Limb (tissue), 2 donors: Measurements from ENCODE around the gene AHI1.
A peak's percentile ranks its signal among the peaks of the same experiment; 100 is the strongest.

Experiments used
- DNase-seq, 2 donors: peaks; one replicate each; pipeline ENCODE4 v3.0.0-alpha.2; 2016; ENCODE audit errors: extremely low spot score in 2 of 2

The AHI1 gene

DNA sequence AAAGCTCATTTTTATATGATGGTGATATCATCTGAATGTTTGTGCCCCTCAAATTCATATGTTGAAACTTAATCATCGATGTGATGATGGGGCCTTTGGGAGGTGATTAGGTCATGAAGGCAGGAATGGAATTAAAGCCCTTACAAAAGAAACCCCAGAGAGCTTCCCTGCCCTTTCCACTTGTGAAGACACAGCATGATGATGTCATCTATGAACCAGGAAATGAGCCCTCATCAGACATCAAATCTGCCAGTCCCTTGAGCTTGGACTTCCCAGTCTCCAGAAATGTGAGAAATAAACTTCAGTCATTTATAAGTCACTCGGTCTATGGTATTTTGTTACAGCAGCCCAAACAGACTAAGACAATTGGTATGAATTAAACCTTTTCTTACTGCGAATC, 163.4 kb downstream of the AHI1 start:
- no peak for DNase-seq

GRCh38 chr6:135331002-135331401, 166.5 kb downstream of the AHI1 start:
- DNase-seq: no peak

DNA sequence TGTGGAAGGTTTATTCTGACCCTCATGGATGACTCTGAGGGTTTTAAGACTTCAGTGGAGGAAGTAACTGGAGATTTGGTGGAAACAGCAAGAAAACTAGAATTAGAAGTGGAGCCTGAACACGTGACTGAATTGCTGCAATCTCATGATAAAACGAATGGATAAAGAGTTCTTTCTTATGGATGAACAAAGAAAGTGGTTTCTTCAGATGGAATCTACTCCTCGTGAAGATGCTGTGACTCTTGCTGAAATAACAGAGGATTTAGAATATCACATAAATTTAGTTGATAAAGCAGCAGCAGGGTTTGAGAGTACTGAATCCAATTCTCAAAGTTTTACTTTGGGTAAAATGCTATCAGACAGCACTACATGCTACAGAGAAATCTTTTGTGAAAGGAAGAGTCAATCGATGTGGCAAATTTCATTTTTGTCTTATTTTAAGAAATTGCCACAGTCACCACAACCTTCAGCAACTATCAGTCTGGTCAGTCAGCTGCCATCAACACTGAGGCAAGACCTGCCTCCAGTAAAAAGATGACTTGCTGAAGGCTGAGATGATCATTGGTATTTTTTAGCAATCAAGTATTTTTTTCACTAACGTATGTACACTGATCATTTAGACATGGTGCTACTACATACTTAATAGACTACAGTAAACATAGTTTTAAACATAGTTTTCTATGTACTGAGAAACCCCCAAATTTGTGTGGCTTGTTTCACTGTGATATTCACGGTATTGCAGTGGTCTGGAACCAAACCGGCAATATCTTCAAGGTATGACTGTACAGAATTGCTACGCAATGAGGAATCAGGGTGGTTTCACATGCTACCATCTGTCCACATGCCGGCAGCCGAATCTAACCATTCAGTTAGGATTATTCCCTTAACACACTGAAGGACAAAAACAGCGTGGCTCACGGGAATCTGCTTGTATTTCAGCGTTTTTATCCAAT, 167.4 kb downstream of the AHI1 start:
- no peak for DNase-seq

DNA sequence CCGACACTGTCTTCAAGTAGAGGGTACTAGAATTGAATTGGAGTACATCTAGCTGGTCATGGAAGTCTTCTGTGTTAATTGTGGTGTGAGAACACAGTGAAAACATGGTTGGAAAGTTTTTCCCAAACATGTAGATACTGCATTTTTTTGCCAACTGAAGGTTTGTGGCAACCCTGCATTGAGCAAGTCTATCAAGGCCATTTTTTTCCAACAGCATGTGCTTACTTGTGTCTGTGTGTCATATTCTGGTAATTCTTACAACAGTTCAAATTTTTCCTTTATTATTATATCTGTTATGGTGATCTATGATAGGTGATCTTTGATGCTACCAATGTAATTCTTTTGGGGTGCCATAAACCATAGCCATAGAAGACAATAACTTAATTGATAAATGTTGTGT, 169.4 kb downstream of the AHI1 start:
- DNase-seq: no peak

- no peak for DNase-seq
Measured at GRCh38 chr6:135325624-135326424, 171.7 kb downstream of the AHI1 start.

DNA sequence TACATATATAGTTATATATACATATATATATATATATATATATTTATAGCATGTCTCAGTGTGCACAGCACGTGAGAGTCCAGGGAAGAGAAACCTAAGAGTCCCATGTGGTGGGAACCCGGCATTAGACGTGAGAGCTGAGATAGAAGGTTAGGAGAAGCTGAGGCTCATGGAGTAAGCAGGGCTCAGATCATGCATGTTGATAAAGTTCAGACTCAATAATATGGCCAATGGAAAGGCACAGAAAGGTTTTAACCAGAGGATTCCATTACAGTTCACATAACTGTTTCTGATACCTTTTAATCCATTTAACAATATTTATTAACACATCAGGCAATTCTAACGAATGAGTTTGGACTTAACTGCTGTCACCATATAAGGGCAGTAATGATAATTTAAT, 173.0 kb downstream of the AHI1 start:
- DNase-seq: no peak

DNA sequence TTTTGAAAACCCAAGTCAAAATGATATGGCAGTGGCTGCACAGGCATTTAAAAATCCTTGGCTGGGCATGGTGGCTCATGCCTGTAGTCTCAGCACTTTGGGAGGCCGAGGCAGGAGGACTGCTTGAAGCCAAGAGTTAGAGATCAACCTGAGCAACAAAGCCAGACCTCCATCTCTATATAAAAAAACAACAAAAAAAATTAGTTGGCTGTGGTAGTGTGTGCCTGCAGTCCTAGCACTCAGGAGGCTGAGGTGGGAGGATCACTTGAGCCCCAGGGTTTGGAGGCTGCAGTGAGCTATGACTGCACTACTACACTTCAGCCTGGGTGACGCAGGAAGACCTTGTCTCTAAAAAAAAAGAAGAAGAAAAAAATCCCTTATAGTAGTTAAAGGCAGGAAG, 173.6 kb downstream of the AHI1 start:
- DNase-seq: no peak

DNA sequence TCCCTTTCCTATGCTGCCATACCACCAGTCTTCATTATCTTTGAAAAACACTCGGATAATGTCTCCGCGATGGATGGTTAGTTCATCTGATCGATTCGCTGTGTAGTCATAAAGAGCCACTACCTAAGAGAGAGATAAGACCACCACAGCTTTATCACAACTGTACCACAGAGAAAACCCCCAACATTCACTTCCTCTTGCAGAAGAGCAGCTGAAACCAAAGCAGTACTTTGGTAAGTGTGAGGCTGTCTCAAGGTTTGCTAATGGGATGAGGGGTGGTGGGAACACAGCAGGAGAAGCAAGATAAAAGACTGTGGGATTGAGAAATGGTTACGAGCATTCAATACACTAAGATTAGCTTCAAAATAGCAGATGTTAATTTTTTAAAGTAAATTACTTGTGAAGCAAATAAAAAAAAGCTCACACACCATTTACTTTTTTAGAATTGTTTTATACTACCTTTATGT, 174.3 kb downstream of the AHI1 start:
- no peak for DNase-seq

DNA sequence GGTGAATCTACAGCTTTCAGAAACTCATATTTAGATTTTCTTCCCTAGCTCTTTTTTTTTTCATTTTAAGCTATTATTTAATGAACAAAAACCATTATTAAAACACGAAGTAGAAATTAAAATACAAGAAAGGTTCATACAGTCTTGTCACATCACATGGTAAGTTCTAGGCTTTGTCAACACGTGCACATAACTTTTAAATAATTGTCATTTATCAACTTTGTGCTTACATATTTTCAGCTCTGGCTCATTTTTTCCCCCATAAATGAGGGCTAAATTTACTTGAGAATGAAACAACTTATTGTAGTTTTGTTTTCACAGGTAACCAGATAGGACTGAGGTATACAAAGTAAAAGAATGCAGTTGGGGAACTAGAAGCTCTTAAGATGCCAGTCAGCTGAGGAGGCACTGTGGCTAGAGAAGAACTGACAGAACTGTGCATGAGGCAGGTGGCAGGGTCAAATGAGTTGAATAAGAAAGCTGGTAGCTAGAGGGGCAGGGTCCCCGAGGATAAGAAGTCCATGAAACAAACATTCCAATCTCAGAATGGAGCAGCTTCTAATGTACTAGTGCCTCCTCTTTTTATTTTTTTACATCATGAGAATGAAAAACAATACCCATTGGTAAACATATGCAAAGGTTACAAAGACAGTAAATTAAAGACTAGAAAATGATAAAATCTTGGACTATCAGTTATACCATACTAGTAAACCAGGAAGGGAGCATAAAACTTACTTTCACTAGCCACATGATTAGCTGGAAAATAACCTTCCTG, 174.9 kb downstream of the AHI1 start:
- DNase-seq: no peak

- DNase-seq: no peak
Measured at GRCh38 chr6:135320721-135321621, 176.6 kb downstream of the AHI1 start.

- no peak for DNase-seq
Measured at GRCh38 chr6:135319819-135320218, 177.7 kb downstream of the AHI1 start.

- DNase-seq: no peak
Measured at GRCh38 chr6:135318738-135319469, 178.6 kb downstream of the AHI1 start.

GRCh38 chr6:135314543-135314942, 183.0 kb downstream of the AHI1 start:
- no peak for DNase-seq

DNA sequence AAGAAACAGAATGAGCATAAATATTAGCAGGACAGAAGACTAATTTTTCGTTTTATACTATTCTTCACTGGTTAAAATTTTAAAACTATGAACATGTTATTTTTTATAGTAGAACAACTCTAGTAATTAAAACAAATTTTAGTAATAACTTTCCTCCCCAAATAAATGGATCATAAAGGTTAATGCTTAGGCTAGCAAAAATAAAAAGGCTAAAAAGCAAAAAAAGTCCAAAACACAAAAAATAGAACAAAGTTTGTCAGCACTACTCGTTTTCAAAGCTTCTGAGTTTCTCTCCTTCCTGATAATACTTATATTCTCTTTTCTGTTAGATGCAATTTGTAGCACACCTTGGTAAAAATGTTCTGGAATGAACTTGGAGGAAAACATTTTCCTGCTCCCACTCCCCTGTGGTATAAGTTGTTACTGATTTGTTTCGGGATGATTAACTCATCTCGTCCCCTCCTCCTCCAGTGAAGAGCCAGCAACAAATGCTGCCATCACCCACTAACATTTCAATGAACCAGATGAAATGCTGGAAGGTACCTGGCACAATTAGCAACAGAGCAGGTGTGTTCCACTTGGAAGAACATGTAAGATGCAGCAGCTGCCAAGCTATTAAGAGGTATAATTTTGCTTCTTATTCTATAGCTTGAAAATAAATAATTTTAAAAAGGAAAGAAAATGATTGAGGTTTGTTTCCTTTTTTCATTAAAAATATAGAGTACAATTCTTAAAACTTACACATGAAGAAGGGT, 185.9 kb downstream of the AHI1 start:
- no peak for DNase-seq

DNA sequence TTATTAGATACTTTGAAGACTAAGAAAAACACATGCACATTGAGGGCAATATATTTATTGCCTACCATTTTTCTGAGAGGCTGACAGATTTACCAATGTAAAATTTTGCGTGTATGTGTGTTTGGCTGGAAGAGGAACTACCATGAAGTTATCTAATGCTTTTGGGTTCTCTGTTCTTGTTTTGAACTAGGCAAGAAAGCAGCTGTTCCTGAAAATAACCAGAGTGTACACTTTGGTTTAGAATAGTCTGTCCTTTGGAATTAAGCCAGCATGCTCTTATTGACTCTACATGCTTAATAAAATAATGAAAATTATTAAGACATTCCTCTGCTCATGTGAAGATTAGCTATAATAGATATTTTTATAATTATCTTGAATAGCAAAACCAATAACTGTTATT, 187.2 kb downstream of the AHI1 start:
- peak in 1 of 2 donors; percentile 37 for DNase-seq

DNA sequence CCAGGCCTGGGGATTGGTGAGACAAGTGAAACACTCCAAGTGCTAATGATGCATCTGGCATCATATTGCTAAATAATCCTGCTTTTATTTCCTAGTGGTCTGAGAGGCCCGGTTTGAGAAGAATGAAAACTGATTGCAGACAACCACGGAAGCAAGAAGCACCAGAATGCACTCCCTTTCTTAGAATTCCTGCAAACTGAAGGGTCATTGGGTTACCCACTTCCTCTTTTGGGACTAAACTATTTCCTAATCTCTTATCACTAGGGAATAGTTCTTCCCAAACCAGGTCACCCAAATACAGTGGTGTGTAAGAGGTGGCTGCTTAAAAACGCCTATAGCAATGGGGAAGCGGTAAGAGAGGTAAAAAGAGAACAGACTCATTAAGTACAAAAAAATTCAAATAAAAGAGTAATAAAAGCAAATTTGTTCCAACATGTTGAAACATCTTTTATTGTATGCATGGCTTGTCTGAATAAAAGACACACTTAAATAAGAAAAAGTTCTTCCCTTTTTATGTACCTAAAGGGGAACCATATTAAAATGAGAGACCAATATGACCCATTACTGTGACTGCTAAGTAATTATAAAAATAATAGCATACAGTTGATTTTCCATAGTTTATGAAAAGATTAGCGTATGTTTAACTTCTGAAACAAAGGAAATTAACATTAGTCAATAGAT, 190.7 kb downstream of the AHI1 start:
- DNase-seq: no peak

DNA sequence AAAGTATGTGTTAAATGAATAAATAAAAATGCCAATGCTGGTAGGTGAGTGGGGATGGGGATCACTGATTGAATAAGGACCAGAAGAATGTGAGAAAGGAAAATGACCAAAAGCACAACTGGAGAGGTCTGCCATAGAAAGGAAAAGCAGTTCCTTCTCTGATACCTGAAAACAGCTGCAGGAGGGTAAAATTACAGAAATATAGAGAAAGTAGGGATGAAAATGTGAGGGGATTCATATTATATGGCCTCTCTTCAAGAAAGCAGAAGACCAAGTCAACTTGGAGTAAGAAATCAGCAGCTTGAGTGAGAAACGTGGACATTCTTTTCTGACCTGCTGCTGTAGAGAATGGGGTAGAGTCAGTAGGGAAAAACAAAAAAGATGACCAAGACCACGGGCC, 191.4 kb downstream of the AHI1 start:
- no peak for DNase-seq

- DNase-seq: no peak
Measured at GRCh38 chr6:135305684-135306083, 191.9 kb downstream of the AHI1 start.

DNA sequence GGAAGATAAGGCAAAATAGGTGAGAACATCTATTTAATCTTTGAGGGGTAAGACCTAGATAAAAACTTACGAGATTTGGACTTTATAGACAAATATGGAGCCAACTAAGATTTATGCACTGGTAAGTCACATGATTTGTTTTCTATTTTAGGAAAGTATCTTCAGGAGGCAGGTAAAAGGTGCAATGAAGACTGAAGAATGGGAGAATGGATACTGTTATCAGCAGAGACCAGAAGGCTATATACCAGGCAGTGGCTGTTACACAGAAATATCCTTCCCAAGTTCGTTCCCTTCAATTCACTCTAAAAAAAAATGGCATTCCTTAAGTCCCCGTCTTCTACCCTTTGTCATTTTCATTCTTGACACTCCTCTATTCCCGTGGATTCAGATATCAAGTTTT, 192.7 kb downstream of the AHI1 start:
- no peak for DNase-seq
